Esophagus muscularis mucosa (tissue), 4 donors: ENCODE results near the gene GRM2. TPM values are rescaled to one million over a fixed set of nuclear protein-coding genes. Genes with fewer than 3 reads are reported as not detected.

Experiments
- DNase-seq: peaks from one replicate; pipeline ENCODE4 v3.0.0-alpha.2; 2017; ENCODE audit errors: extremely low spot score
- H3K27ac ChIP-seq, 4 donors: fragments of 200-600 bp; sonication (generic); replicated peaks in 1 of 4; 1 replicate in 3 of 4; 2 replicates in 1 of 4; pipeline ENCODE4 v1.5.1; 2016 to 2019; ENCODE audit warnings: mild to moderate bottlenecking in 1 of 4
- H3K27me3 ChIP-seq, 4 donors: fragments of 200-600 bp; sonication (generic); one replicate each; pipeline versions ENCODE4 v1.5.1 to v1.6.0; 2016 to 2019
- H3K36me3 ChIP-seq, 4 donors: fragments of 200-600 bp; sonication (generic); one replicate each; pipeline ENCODE4 v1.5.1; 2016 to 2019
- H3K4me1 ChIP-seq, 4 donors: fragments of 200-600 bp; sonication (generic); one replicate each; pipeline ENCODE4 v1.5.1; 2016 to 2019
- H3K4me3 ChIP-seq, 4 donors: fragments of 200-600 bp; sonication (generic); 1 replicate in 2 of 4; 2 replicates in 2 of 4; pipeline ENCODE4 v1.5.1; 2016 to 2019; ENCODE audit warnings: mild to moderate bottlenecking in 4 of 4, moderate library complexity in 1 of 4
- H3K9me3 ChIP-seq, 4 donors: fragments of 200-600 bp; sonication (generic); 1 replicate in 3 of 4; 2 replicates in 1 of 4; pipeline ENCODE4 v1.5.1; 2016 to 2019
- CTCF ChIP-seq, 3 experiments: fragments of 200-600 bp in 2 of 3; fragments of 450-650 bp in 1 of 3; sonication (generic) in 2 of 3; IDR thresholded peaks; one replicate each; pipeline ENCODE4 v1.5.1; 2017 to 2019; ENCODE audit warnings: antibody characterized with exemption in 3 of 3, mild to moderate bottlenecking in 2 of 3, moderate library complexity in 1 of 3
- EP300 ChIP-seq: sonication (generic); formaldehyde crosslinking; IDR thresholded peaks from one replicate; pipeline ENCODE4 v1.6.1; 2017; ENCODE audit warnings: antibody characterized with exemption
- POLR2A ChIP-seq: fragments of 450-650 bp; IDR thresholded peaks from one replicate; pipeline ENCODE4 v1.6.1; 2017; ENCODE audit warnings: antibody characterized with exemption, moderate library complexity, mild to moderate bottlenecking, low read depth
- POLR2AphosphoS5 ChIP-seq, 2 donors: sonication (generic); formaldehyde crosslinking; IDR thresholded peaks; one replicate each; pipeline ENCODE4 v1.6.1; 2017; ENCODE audit warnings: antibody characterized with exemption in 2 of 2
- WGBS: methylation state at CpG from one replicate; pipeline ENCODE4 v1.1.5; 2018; 5-methylcytosine and 5-hydroxymethylcytosine counted together
- intact Hi-C: fragments of 100-400 bp; cut with DNase I; formaldehyde crosslinking; loops from one replicate; pipeline ENCODE4 v1.15.1; 2023
- total RNA-seq, 4 donors: library from RNA; depleted of rRNA; stranded (reverse); fragments of >200 nt; gene quantifications; one replicate each; pipeline versions ENCODE4 v1.1.0 to v1.2.1, GENCODE V29; 2016

Gene GRM2
- total RNA-seq, 4 donors from 2014 or later, result 0.11 to 0.83 (median 0.52) TPM; not detected in 1

- TF ChIP-seq POLR2A (no peak), POLR2AphosphoS5 (IDR thresholded peaks at IDR 0.05) (no peak), CTCF (IDR thresholded peaks at IDR 0.05) (no peak), EP300 (no peak)
- intact Hi-C loops, result loop anchor here (10.0 kb wide), 1 partner anchor 295 kb away; the partner anchor contains the start of gene MANF
- Histone ChIP-seq H3K36me3 (peaks cover 0 to 92% (median 48%) of the 10 kb centered on the region in 4 donors), H3K9me3 (no peaks in the 10 kb centered on the region), H3K27me3 (no peaks in the 10 kb centered on the region), H3K4me3 (no peak overlapping the region), H3K27ac (no peak overlapping the region), H3K4me1 (peaks cover 35 to 71% (median 62%) of the 10 kb centered on the region in 4 donors)
- DNase-seq, result no peak
- 86% methylated on average over 6 of the region's 7 CpGs for WGBS
Measured at GRCh38 chr3:51679777-51680176, 27.1 kb upstream of the GRM2 start.

DNA sequence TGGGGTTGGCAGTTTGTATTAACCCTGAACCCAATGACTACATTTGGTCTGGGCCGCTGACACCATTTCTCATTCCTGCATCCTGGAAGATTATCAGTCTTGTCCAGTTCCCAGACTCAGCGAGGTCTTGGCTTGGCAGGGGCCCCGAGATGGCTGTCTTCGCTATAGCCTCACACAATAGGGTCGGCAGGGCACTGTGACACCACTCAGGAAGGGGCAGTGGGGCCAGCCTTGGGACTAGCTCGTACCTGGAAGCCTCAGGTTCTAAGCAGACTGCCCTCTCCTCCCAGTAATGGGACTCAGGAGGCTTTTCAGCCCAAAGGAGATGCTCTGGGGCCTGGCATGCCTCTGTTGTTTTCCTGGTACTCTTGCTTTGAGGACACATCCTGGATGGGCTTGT, 26.7 kb upstream of the GRM2 start:
- no peak for DNase-seq
- Histone ChIP-seq H3K4me1 (peaks cover 35 to 67% (median 62%) of the 10 kb centered on the region in 4 donors), H3K4me3 (no peak overlapping the region), H3K27me3 (no peaks in the 10 kb centered on the region), H3K9me3 (no peaks in the 10 kb centered on the region), H3K27ac (no peak overlapping the region), H3K36me3 (peaks cover 0 to 92% (median 48%) of the 10 kb centered on the region in 4 donors)
- 52% methylated on average over 4 of the region's 6 CpGs for WGBS
- TF ChIP-seq EP300 (no peak), POLR2A (no peak), CTCF (IDR thresholded peaks at IDR 0.05) (no peak)
- intact Hi-C loops, result no loop called here

GRCh38 chr3:51680663-51681230, 26.1 kb upstream of the GRM2 start:
- WGBS, result 100% methylated on average over 2 of the region's 2 CpGs
- H3K9me3 ChIP-seq, result no peaks in the 10 kb centered on the region
- no peak overlapping the region for H3K4me3 ChIP-seq
- H3K27me3 ChIP-seq, result no peaks in the 10 kb centered on the region
- TF ChIP-seq CTCF (IDR thresholded peaks at IDR 0.05) (no peak), EP300 (no peak), POLR2A (no peak), POLR2AphosphoS5 (IDR thresholded peaks at IDR 0.05) (no peak)
- peaks cover 0 to 92% (median 49%) of the 10 kb centered on the region in 4 donors for H3K36me3 ChIP-seq
- intact Hi-C loops, result no loop called here
- DNase-seq, result no peak
- peak overlapping the region in 1 of 4 donors; percentile 12 for H3K27ac ChIP-seq
- H3K4me1 ChIP-seq, result peaks cover 39 to 68% (median 63%) of the 10 kb centered on the region in 4 donors

- no peaks in the 10 kb centered on the region for H3K27me3 ChIP-seq
- no peaks in the 10 kb centered on the region for H3K9me3 ChIP-seq
- intact Hi-C loops, result no loop called here
- WGBS, result 76% methylated on average over 3 of the region's 3 CpGs
- H3K36me3 ChIP-seq, result peaks cover 0 to 92% (median 50%) of the 10 kb centered on the region in 4 donors
- H3K27ac ChIP-seq, result no peak overlapping the region
- H3K4me3 ChIP-seq, result no peak overlapping the region
- DNase-seq, result no peak
- TF ChIP-seq POLR2A (no peak), POLR2AphosphoS5 (IDR thresholded peaks at IDR 0.05) (no peak), EP300 (no peak), CTCF (IDR thresholded peaks at IDR 0.05) (no peak)
- peaks cover 45 to 69% (median 65%) of the 10 kb centered on the region in 4 donors for H3K4me1 ChIP-seq
Measured at GRCh38 chr3:51681453-51681852, 25.4 kb upstream of the GRM2 start.

DNA sequence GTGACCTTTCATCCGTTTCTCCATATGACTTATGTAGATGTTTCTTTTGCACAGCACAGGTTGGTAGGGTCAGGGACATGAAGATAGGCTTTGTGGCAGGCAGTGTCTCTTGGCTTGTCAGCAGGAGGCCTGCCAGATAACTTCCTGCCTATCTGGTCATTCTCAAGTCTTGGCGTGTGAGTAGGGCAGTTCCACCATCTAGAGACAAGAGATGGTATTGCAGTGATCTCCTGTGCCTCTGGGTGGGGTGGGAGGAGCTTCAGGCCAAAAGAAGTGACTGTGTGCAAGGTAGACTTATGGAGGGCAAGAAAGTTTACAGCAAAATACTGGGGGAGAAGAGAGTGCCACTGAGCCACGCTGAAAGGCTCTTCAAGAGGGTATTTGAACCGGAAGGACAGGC, 24.8 kb upstream of the GRM2 start:
- 13% methylated on average over 4 of the region's 4 CpGs for WGBS
- H3K4me3 ChIP-seq, result no peak overlapping the region
- TF ChIP-seq CTCF (IDR thresholded peaks at IDR 0.05), result peak; percentile 71 to 84 (median 83)
- TF ChIP-seq POLR2A, result no peak
- peak; percentile 57 to 67 for TF ChIP-seq POLR2AphosphoS5 (IDR thresholded peaks at IDR 0.05)
- no peak overlapping the region for H3K27ac ChIP-seq
- no peaks in the 10 kb centered on the region for H3K9me3 ChIP-seq
- intact Hi-C loops, result no loop called here
- peaks cover 51 to 75% (median 69%) of the 10 kb centered on the region in 4 donors for H3K4me1 ChIP-seq
- DNase-seq, result peak; percentile 93
- no peaks in the 10 kb centered on the region for H3K27me3 ChIP-seq
- H3K36me3 ChIP-seq, result peaks cover 0 to 92% (median 49%) of the 10 kb centered on the region in 4 donors
